ENCODE results near the gene PRC1. TPM values are rescaled to one million over a fixed set of nuclear protein-coding genes. Genes with fewer than 3 reads are reported as not detected.

PRC1 gene
- total RNA-seq, 1 donor from 2014 or later = 161 TPM

GRCh38 chr15:90981681-90982080 is 12.7 kb downstream of the PRC1 start:
- Mint-ChIP-seq H3K36me3 (ENCODE audit: low read depth) (peaks cover 19% of the 10 kb centered on the region), H3K9me3 (no peaks in the 10 kb centered on the region), H3K27me3 (ENCODE audit: low read depth) (no peaks in the 10 kb centered on the region), H3K4me1 (no peaks in the 10 kb centered on the region), H3K4me3 (no peak overlapping the region), H3K27ac (ENCODE audit: unreplicated experiment) (no peak overlapping the region)
- TF ChIP-seq, protein P1, sequence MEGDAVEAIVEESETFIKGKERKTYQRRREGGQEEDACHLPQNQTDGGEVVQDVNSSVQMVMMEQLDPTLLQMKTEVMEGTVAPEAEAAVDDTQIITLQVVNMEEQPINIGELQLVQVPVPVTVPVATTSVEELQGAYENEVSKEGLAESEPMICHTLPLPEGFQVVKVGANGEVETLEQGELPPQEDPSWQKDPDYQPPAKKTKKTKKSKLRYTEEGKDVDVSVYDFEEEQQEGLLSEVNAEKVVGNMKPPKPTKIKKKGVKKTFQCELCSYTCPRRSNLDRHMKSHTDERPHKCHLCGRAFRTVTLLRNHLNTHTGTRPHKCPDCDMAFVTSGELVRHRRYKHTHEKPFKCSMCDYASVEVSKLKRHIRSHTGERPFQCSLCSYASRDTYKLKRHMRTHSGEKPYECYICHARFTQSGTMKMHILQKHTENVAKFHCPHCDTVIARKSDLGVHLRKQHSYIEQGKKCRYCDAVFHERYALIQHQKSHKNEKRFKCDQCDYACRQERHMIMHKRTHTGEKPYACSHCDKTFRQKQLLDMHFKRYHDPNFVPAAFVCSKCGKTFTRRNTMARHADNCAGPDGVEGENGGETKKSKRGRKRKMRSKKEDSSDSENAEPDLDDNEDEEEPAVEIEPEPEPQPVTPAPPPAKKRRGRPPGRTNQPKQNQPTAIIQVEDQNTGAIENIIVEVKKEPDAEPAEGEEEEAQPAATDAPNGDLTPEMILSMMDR (conservative IDR thresholded peaks at IDR 0.05) = no peak
- DNase-seq (ENCODE audit: low read depth, low spot score) = no peak

- Mint-ChIP-seq H3K4me1 (no peaks in the 10 kb centered on the region), H3K36me3 (ENCODE audit: low read depth) (peaks cover 25% of the 10 kb centered on the region), H3K9me3 (no peaks in the 10 kb centered on the region), H3K27ac (ENCODE audit: unreplicated experiment) (no peak overlapping the region), H3K4me3 (no peak overlapping the region), H3K27me3 (ENCODE audit: low read depth) (no peaks in the 10 kb centered on the region)
- DNase-seq (ENCODE audit: low read depth, low spot score) = no peak
- TF ChIP-seq, protein P1 (conservative IDR thresholded peaks at IDR 0.05) = no peak
These were observed 14.8 kb downstream of the PRC1 start for GRCh38 chr15:90979582-90979981.

- DNase-seq (ENCODE audit: low read depth, low spot score) = no peak
- Mint-ChIP-seq H3K27me3 (ENCODE audit: low read depth) (no peaks in the 10 kb centered on the region), H3K27ac (ENCODE audit: unreplicated experiment) (no peak overlapping the region)
These were observed 20.1 kb downstream of the PRC1 start for GRCh38 chr15:90974216-90974615.

DNA sequence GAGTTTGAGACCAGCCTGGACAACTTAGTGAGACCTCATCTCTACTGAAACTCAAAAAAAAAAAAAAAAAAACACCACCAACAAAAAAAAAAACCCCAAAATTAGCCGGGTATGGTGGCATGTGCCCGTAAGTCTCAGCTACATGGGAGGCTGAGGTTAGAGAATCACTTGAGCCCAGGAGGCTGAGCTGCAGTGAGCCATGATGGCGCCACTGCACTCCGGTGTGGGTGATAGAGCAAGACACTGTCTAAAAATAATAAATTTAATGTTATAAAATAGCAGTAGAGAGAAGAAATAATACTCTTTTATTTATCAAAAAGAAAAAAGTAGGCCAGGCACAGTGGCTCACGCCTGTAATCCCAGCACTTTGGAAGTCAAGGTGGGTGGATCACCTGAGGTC is 22.2 kb downstream of the PRC1 start:
- no peaks in the 10 kb centered on the region for H3K27me3 Mint-ChIP-seq (ENCODE audit: low read depth)
- TF ChIP-seq, protein P1 (conservative IDR thresholded peaks at IDR 0.05) = no peak
- no peak overlapping the region for H3K4me3 Mint-ChIP-seq
- no peak for DNase-seq (ENCODE audit: low read depth, low spot score)
- no peaks in the 10 kb centered on the region for H3K4me1 Mint-ChIP-seq
- H3K36me3 Mint-ChIP-seq (ENCODE audit: low read depth) = peaks cover 34% of the 10 kb centered on the region
- no peaks in the 10 kb centered on the region for H3K9me3 Mint-ChIP-seq
- H3K27ac Mint-ChIP-seq (ENCODE audit: unreplicated experiment) = no peak overlapping the region

More at GRCh38 chr15:90974216-90974615, 20.1 kb downstream of the PRC1 start:
- peaks cover 32% of the 10 kb centered on the region for H3K36me3 Mint-ChIP-seq (ENCODE audit: low read depth)
- TF ChIP-seq, protein P1 (conservative IDR thresholded peaks at IDR 0.05) = no peak
- no peaks in the 10 kb centered on the region for H3K4me1 Mint-ChIP-seq
- no peaks in the 10 kb centered on the region for H3K9me3 Mint-ChIP-seq
- no peak overlapping the region for H3K4me3 Mint-ChIP-seq

GRCh38 chr15:90970274-90970673 is 24.1 kb downstream of the PRC1 start:
- TF ChIP-seq, protein P1 (conservative IDR thresholded peaks at IDR 0.05) = no peak
- peak overlapping the region; percentile 4 for H3K4me3 Mint-ChIP-seq
- DNase-seq (ENCODE audit: low read depth, low spot score) = no peak
- no peaks in the 10 kb centered on the region for H3K27me3 Mint-ChIP-seq (ENCODE audit: low read depth)
- H3K4me1 Mint-ChIP-seq = no peaks in the 10 kb centered on the region
- H3K27ac Mint-ChIP-seq (ENCODE audit: unreplicated experiment) = peak overlapping the region; percentile 36
- no peaks in the 10 kb centered on the region for H3K9me3 Mint-ChIP-seq
- H3K36me3 Mint-ChIP-seq (ENCODE audit: low read depth) = peaks cover 32% of the 10 kb centered on the region

- Mint-ChIP-seq H3K27me3 (ENCODE audit: low read depth) (no peaks in the 10 kb centered on the region), H3K27ac (ENCODE audit: unreplicated experiment) (no peak overlapping the region), H3K4me1 (no peaks in the 10 kb centered on the region), H3K9me3 (no peaks in the 10 kb centered on the region), H3K4me3 (no peak overlapping the region), H3K36me3 (ENCODE audit: low read depth) (peaks cover 26% of the 10 kb centered on the region)
- DNase-seq (ENCODE audit: low read depth, low spot score) = no peak
- TF ChIP-seq, protein P1 (conservative IDR thresholded peaks at IDR 0.05) = no peak
These were observed 25.9 kb downstream of the PRC1 start for GRCh38 chr15:90968434-90968833.

Data from neural crest cell (in vitro differentiated cells).